ENCODE data around the gene TRAPPC6A. TPM values are rescaled to one million over a fixed set of nuclear protein-coding genes. Genes with fewer than 3 reads are reported as not detected.

The TRAPPC6A gene
- total RNA-seq, 1 experiment from 2014 or later, result 59.7 TPM

- no peaks in the 10 kb centered on the region for H3K27me3 Mint-ChIP-seq (ENCODE audit: low read depth)
- H3K4me3 Mint-ChIP-seq, result no peak overlapping the region
- ATAC-seq (no peak), DNase-seq (ENCODE audit: low spot score) (no peak)
- ChIA-PET POLR2A (no interaction called here), CTCF (interaction anchor here (0.7 kb wide), 3 partner anchors 17 to 134 kb away, joined by 3 read pairs; no protein-coding TSS in a partner anchor)
- no peaks in the 10 kb centered on the region for H3K9me3 Mint-ChIP-seq
- H3K4me1 Mint-ChIP-seq, result peaks cover 7% of the 10 kb centered on the region
- H3K27ac Mint-ChIP-seq, result no peak overlapping the region
- H3K36me3 Mint-ChIP-seq, result no peaks in the 10 kb centered on the region
- no peak for TF ChIP-seq CBFB (CRISPR knock-in tag; IDR thresholded peaks at IDR 0.05; ENCODE audit: low read depth)
- TF ChIP-seq SMAD3 (CRISPR knock-in tag; IDR thresholded peaks at IDR 0.05; ENCODE audit: borderline replicate concordance), result no peak
- no peak for TF ChIP-seq USF2 (CRISPR knock-in tag; IDR thresholded peaks at IDR 0.05)
- TF ChIP-seq ZNF263 (CRISPR knock-in tag; IDR thresholded peaks at IDR 0.05; ENCODE audit: low read depth), result no peak
- no peak for TF ChIP-seq MYBL2 (CRISPR knock-in tag; IDR thresholded peaks at IDR 0.05)
- no peak for TF ChIP-seq ZNF532 (CRISPR knock-in tag; IDR thresholded peaks at IDR 0.05; ENCODE audit: borderline replicate concordance)
- no peak for TF ChIP-seq ATF3 (CRISPR knock-in tag; conservative IDR thresholded peaks at IDR 0.05)
- TF ChIP-seq SP1 (CRISPR knock-in tag; conservative IDR thresholded peaks at IDR 0.05), result no peak
- no peak for TF ChIP-seq TEAD4 (CRISPR knock-in tag; IDR thresholded peaks at IDR 0.05)
Observed at GRCh38 chr19:45123440-45123850, 54.6 kb downstream of the TRAPPC6A start.

GRCh38 chr19:45122832-45123231 lies 55.2 kb downstream of the TRAPPC6A start:
- Mint-ChIP-seq H3K27me3 (ENCODE audit: low read depth) (no peaks in the 10 kb centered on the region), H3K27ac (no peak overlapping the region), H3K4me1 (peaks cover 7% of the 10 kb centered on the region), H3K9me3 (no peaks in the 10 kb centered on the region), H3K36me3 (no peaks in the 10 kb centered on the region), H3K4me3 (no peak overlapping the region)
- ChIA-PET CTCF (interaction anchor here (0.7 kb wide), 2 partner anchors 17 to 134 kb away, joined by 3 read pairs; no protein-coding TSS in a partner anchor), POLR2A (no interaction called here)
- ATAC-seq (no peak), DNase-seq (ENCODE audit: low spot score) (no peak)
- TF ChIP-seq RORB (CRISPR knock-in tag; IDR thresholded peaks at IDR 0.05), result no peak
- no peak for TF ChIP-seq ZBTB21 (CRISPR knock-in tag; IDR thresholded peaks at IDR 0.05; ENCODE audit: borderline replicate concordance)
- TF ChIP-seq NFE2L1 (CRISPR knock-in tag; IDR thresholded peaks at IDR 0.05), result no peak
- TF ChIP-seq NFATC4 (CRISPR knock-in tag; IDR thresholded peaks at IDR 0.05), result no peak
- TF ChIP-seq ATF3 (CRISPR knock-in tag; conservative IDR thresholded peaks at IDR 0.05), result no peak
- TF ChIP-seq FOXJ3 (CRISPR knock-in tag; IDR thresholded peaks at IDR 0.05; ENCODE audit: borderline replicate concordance), result no peak
- no peak for TF ChIP-seq IRF2 (CRISPR knock-in tag; IDR thresholded peaks at IDR 0.05; ENCODE audit: borderline replicate concordance, low read depth)
- no peak for TF ChIP-seq CDX4 (CRISPR knock-in tag; IDR thresholded peaks at IDR 0.05; ENCODE audit: borderline replicate concordance)

GRCh38 chr19:45121827-45122345 lies 56.2 kb downstream of the TRAPPC6A start:
- no peaks in the 10 kb centered on the region for H3K9me3 Mint-ChIP-seq
- peak overlapping the region; percentile 65; the same call in 1 of the 2 replicates for H3K27ac Mint-ChIP-seq
- no peak for DNase-seq (ENCODE audit: low spot score)
- POLR2A ChIA-PET, result no interaction called here
- no peak for ATAC-seq
- H3K36me3 Mint-ChIP-seq, result no peaks in the 10 kb centered on the region
- CTCF ChIA-PET, result no interaction called here
- H3K27me3 Mint-ChIP-seq (ENCODE audit: low read depth), result no peaks in the 10 kb centered on the region
- H3K4me1 Mint-ChIP-seq, result peaks cover 10% of the 10 kb centered on the region
- no peak overlapping the region for H3K4me3 Mint-ChIP-seq
- TF ChIP-seq PRRX2 (CRISPR knock-in tag; IDR thresholded peaks at IDR 0.05), result no peak
- no peak for TF ChIP-seq HMGXB4 (CRISPR knock-in tag; IDR thresholded peaks at IDR 0.05)
- TF ChIP-seq PREB (CRISPR knock-in tag; IDR thresholded peaks at IDR 0.05; ENCODE audit: borderline replicate concordance), result no peak
- no peak for TF ChIP-seq ZNF671 (CRISPR knock-in tag; IDR thresholded peaks at IDR 0.05)
- no peak for TF ChIP-seq ZBTB21 (CRISPR knock-in tag; IDR thresholded peaks at IDR 0.05; ENCODE audit: borderline replicate concordance)
- no peak for TF ChIP-seq ZBTB43 (CRISPR knock-in tag; IDR thresholded peaks at IDR 0.05)
